ENCODE data around the gene SLC6A6. TPM values are rescaled to one million over a fixed set of nuclear protein-coding genes. Genes with fewer than 3 reads are reported as not detected.

SLC6A6 gene
- total RNA-seq, 6 experiments from 2014 or later, result 1.5 to 8.2 (median 4.1) TPM

DNA sequence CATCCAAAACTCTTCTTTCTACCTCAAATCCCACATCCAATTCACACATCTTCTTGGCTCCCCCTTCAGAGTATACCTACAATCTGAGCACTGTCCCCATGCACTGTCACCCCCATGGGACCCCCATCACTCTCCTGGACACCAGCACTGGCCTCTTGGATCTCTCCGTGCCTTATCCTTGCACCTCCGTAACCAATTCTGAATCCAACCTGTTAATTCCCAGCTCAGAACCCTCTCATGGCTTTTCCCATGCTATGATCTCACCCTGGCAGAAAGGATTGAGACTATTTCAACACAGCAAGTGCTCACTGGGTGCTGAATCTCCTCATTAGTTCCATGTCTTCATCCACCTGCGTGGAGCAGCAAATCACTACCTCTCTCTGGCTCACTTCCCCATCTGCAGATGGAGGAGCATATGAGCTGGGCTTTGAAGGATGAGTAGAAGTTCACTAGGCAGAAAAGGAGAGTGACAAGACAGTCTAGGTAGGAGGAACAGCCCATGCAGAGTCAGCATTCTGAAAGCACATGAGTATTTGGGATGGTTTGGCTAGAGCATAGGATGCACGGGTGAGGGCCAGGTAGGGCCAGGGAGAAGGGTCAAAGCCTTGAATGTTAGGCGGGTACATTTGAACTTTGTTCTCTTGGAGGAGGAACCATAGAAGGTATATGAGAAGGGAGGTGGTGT is 48.7 kb downstream of the SLC6A6 start:
- Histone ChIP-seq H3K27me3 (no peaks in the 10 kb centered on the region), H3K4me1 (no peaks in the 10 kb centered on the region), H3K4me3 (no peak overlapping the region), H3K9me3 (no peaks in the 10 kb centered on the region), H3K36me3 (no peaks in the 10 kb centered on the region), H3K27ac (no peak overlapping the region)
- no peak for DNase-seq
- WGBS (ENCODE audit: insufficient coverage, low coverage, low lambda C conversion rate, missing lambda C conversion rate), result 72% methylated on average over 5 of the region's 5 CpGs
- TF ChIP-seq, protein P1, sequence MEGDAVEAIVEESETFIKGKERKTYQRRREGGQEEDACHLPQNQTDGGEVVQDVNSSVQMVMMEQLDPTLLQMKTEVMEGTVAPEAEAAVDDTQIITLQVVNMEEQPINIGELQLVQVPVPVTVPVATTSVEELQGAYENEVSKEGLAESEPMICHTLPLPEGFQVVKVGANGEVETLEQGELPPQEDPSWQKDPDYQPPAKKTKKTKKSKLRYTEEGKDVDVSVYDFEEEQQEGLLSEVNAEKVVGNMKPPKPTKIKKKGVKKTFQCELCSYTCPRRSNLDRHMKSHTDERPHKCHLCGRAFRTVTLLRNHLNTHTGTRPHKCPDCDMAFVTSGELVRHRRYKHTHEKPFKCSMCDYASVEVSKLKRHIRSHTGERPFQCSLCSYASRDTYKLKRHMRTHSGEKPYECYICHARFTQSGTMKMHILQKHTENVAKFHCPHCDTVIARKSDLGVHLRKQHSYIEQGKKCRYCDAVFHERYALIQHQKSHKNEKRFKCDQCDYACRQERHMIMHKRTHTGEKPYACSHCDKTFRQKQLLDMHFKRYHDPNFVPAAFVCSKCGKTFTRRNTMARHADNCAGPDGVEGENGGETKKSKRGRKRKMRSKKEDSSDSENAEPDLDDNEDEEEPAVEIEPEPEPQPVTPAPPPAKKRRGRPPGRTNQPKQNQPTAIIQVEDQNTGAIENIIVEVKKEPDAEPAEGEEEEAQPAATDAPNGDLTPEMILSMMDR (IDR thresholded peaks at IDR 0.05), result no peak
- no peak for TF ChIP-seq POLR2A (IDR thresholded peaks at IDR 0.05)
- intact Hi-C loops (cut with DNase I), result no loop called here
- ATAC-seq, result no peak

DNA sequence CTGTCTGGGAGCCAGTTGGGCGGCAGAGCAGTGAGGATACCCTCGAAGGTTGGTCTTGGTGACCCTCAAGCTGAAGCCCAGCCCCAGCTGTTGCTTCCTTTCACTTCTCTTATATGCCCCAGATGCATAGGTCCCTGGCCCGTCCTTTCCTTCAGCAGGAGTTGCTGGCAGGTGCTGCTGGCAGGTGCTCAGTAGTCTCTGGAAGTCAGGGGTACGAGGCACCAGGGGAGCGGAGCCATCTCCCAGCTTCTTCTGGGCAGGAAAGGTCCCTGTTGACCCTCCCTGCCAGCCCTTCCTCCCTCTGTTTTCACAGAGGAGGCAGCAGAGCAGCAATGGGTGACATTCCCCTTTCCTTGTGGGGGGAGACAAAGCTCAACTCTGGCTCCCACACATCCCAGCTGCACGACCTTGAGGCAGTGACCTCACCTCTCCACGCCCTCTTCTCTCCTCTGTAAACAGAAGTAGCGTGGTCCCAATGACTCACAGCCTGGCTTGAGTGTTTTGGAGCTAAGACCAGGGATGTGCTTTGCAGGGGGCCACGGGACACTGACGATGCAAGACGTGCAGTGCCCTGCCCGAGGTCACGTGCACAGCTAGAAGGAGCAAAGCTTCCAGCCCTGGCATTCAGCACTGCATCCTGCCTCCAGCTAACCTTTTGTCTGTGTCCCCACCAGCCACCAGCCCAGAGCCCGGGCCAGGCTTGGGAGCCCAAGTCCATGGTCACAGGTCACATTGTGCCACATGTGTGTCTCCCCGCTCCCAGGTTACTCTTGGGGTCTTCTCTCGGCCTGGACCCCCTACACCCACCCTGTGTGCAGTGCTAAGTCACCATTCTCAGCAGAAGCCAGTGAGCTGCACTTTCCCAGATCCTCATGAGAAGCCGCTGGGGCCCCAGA is 49.7 kb downstream of the SLC6A6 start:
- H3K27me3 ChIP-seq, result no peaks in the 10 kb centered on the region
- intact Hi-C loops (cut with DNase I), result no loop called here
- 30% methylated on average over 2 of the region's 17 CpGs for WGBS (ENCODE audit: insufficient coverage, low coverage, low lambda C conversion rate, missing lambda C conversion rate)
- H3K9me3 ChIP-seq, result no peaks in the 10 kb centered on the region
- peak in 1 of 3 donors; percentile 45 for DNase-seq
- no peak overlapping the region for H3K4me3 ChIP-seq
- peak in 2 of 4 donors; percentile 19 to 40 for ATAC-seq
- no peak for TF ChIP-seq POLR2A (IDR thresholded peaks at IDR 0.05)
- TF ChIP-seq, protein P1 (IDR thresholded peaks at IDR 0.05), result no peak
- peak overlapping the region in 1 of 3 donors; percentile 62 for H3K27ac ChIP-seq
- H3K4me1 ChIP-seq, result no peaks in the 10 kb centered on the region
- H3K36me3 ChIP-seq, result no peaks in the 10 kb centered on the region

DNA sequence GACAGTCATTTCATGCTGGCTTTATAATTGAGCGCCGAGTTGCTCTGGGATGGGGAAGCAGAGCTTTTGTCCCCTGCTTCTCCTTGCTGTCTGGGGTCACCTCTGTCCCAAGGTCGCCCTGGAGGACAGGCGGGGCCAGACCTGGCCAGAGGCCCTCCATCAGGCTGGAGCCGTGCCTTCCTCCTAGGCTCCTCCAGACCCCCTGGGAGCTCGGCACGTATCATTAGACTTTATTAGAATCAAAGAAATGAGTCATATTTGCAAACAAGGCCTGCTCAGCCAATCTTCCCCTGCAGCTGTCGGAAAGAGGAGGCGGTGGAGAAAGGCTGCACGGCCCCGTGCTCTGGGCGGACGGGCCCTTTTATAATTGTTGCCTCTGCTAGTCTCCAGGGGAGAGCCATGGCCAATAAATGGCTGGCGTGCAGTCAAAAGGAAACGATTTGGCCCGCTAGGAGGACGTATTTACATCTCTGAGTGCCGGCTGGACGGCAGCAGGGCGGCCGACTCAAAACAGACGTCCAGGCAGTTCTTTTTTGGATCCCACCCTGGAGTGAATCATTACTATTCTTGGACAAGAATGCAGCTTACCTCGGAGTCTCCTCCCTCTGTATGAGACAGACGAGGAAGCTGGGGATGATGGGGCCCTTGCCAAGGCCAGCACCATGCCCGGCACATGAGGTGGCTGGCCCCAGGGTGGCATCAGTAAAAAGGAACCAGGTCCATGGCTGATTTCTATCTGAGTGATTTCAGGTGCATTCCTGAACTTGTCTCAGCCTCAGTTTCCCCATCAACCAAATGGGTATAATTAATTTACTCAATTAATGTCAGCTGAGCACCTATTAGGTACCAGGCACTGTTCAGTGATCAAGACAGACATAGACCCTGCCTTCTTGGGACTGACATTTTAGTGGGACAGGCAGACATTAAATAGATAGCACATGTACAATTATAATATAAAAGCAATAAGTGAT is 50.6 kb downstream of the SLC6A6 start:
- no peaks in the 10 kb centered on the region for H3K36me3 ChIP-seq
- intact Hi-C loops (cut with DNase I), result no loop called here
- TF ChIP-seq, protein P1 (IDR thresholded peaks at IDR 0.05), result no peak
- TF ChIP-seq POLR2A (IDR thresholded peaks at IDR 0.05), result no peak
- no peaks in the 10 kb centered on the region for H3K4me1 ChIP-seq
- no peak overlapping the region for H3K4me3 ChIP-seq
- 48% methylated on average over 4 of the region's 25 CpGs for WGBS (ENCODE audit: insufficient coverage, low coverage, low lambda C conversion rate, missing lambda C conversion rate)
- DNase-seq (peak in 1 of 3 donors; percentile 57), ATAC-seq (peak; percentile 19 to 67 (median 48))
- H3K27ac ChIP-seq, result peak overlapping the region in 1 of 3 donors; percentile 62
- no peaks in the 10 kb centered on the region for H3K27me3 ChIP-seq
- H3K9me3 ChIP-seq, result no peaks in the 10 kb centered on the region
